ENCODE data around the gene CRYBG3. TPM values are rescaled to one million over a fixed set of nuclear protein-coding genes. Genes with fewer than 3 reads are reported as not detected.

CRYBG3 gene
- total RNA-seq, 1 donor from 2014 or later = 6.5 TPM

GRCh38 chr3:97960993-97961766 lies 139.4 kb downstream of the CRYBG3 start:
- DNase-seq (ENCODE audit: low read depth, low spot score) = no peak
- Mint-ChIP-seq H3K9me3 (no peaks in the 10 kb centered on the region), H3K27ac (ENCODE audit: unreplicated experiment) (no peak overlapping the region), H3K4me3 (no peak overlapping the region), H3K36me3 (ENCODE audit: low read depth) (peaks cover 3% of the 10 kb centered on the region), H3K4me1 (peaks cover 12% of the 10 kb centered on the region), H3K27me3 (ENCODE audit: low read depth) (no peaks in the 10 kb centered on the region)
- TF ChIP-seq CTCF (conservative IDR thresholded peaks at IDR 0.05) = no peak

GRCh38 chr3:97967966-97968365 lies 146.2 kb downstream of the CRYBG3 start:
- TF ChIP-seq CTCF (conservative IDR thresholded peaks at IDR 0.05) = peak; percentile 26
- no peaks in the 10 kb centered on the region for H3K9me3 Mint-ChIP-seq
- peaks cover 24% of the 10 kb centered on the region for H3K4me1 Mint-ChIP-seq
- peaks cover 5% of the 10 kb centered on the region for H3K36me3 Mint-ChIP-seq (ENCODE audit: low read depth)
- H3K27ac Mint-ChIP-seq (ENCODE audit: unreplicated experiment) = no peak overlapping the region
- DNase-seq (ENCODE audit: low read depth, low spot score) = no peak
- peaks cover 2% of the 10 kb centered on the region for H3K27me3 Mint-ChIP-seq (ENCODE audit: low read depth)
- H3K4me3 Mint-ChIP-seq = no peak overlapping the region

GRCh38 chr3:97968376-97968775 lies 146.6 kb downstream of the CRYBG3 start:
- Mint-ChIP-seq H3K36me3 (ENCODE audit: low read depth) (peaks cover 5% of the 10 kb centered on the region), H3K27me3 (ENCODE audit: low read depth) (peaks cover 2% of the 10 kb centered on the region)
- DNase-seq (ENCODE audit: low read depth, low spot score) = no peak

GRCh38 chr3:97969541-97969940 lies 147.7 kb downstream of the CRYBG3 start:
- DNase-seq (ENCODE audit: low read depth, low spot score) = no peak
- H3K27ac Mint-ChIP-seq (ENCODE audit: unreplicated experiment) = no peak overlapping the region
- H3K27me3 Mint-ChIP-seq (ENCODE audit: low read depth) = peaks cover 2% of the 10 kb centered on the region
- peaks cover 24% of the 10 kb centered on the region for H3K4me1 Mint-ChIP-seq
- TF ChIP-seq CTCF (conservative IDR thresholded peaks at IDR 0.05) = no peak
- H3K4me3 Mint-ChIP-seq = no peak overlapping the region
- H3K9me3 Mint-ChIP-seq = no peaks in the 10 kb centered on the region
- peaks cover 2% of the 10 kb centered on the region for H3K36me3 Mint-ChIP-seq (ENCODE audit: low read depth)

More at GRCh38 chr3:97968376-97968775, 146.6 kb downstream of the CRYBG3 start:
- Mint-ChIP-seq H3K27ac (ENCODE audit: unreplicated experiment) (no peak overlapping the region), H3K9me3 (no peaks in the 10 kb centered on the region), H3K4me3 (no peak overlapping the region), H3K4me1 (peaks cover 24% of the 10 kb centered on the region)
- TF ChIP-seq CTCF (conservative IDR thresholded peaks at IDR 0.05) = peak; percentile 7

GRCh38 chr3:97970156-97970555 lies 148.3 kb downstream of the CRYBG3 start:
- no peak for DNase-seq (ENCODE audit: low read depth, low spot score)
- peak overlapping the region; percentile 93 for H3K4me3 Mint-ChIP-seq
- peaks cover 2% of the 10 kb centered on the region for H3K36me3 Mint-ChIP-seq (ENCODE audit: low read depth)
- no peak overlapping the region for H3K27ac Mint-ChIP-seq (ENCODE audit: unreplicated experiment)
- peaks cover 2% of the 10 kb centered on the region for H3K27me3 Mint-ChIP-seq (ENCODE audit: low read depth)
- peaks cover 24% of the 10 kb centered on the region for H3K4me1 Mint-ChIP-seq
- TF ChIP-seq CTCF (conservative IDR thresholded peaks at IDR 0.05) = no peak
- no peaks in the 10 kb centered on the region for H3K9me3 Mint-ChIP-seq
